ENCODE measurements around the gene PCYT2. TPM values are rescaled to one million over a fixed set of nuclear protein-coding genes. Genes with fewer than 3 reads are reported as not detected.

Gene PCYT2
- total RNA-seq, 6 experiments from 2014 or later: 63.5 to 103 (median 89.3) TPM

DNA sequence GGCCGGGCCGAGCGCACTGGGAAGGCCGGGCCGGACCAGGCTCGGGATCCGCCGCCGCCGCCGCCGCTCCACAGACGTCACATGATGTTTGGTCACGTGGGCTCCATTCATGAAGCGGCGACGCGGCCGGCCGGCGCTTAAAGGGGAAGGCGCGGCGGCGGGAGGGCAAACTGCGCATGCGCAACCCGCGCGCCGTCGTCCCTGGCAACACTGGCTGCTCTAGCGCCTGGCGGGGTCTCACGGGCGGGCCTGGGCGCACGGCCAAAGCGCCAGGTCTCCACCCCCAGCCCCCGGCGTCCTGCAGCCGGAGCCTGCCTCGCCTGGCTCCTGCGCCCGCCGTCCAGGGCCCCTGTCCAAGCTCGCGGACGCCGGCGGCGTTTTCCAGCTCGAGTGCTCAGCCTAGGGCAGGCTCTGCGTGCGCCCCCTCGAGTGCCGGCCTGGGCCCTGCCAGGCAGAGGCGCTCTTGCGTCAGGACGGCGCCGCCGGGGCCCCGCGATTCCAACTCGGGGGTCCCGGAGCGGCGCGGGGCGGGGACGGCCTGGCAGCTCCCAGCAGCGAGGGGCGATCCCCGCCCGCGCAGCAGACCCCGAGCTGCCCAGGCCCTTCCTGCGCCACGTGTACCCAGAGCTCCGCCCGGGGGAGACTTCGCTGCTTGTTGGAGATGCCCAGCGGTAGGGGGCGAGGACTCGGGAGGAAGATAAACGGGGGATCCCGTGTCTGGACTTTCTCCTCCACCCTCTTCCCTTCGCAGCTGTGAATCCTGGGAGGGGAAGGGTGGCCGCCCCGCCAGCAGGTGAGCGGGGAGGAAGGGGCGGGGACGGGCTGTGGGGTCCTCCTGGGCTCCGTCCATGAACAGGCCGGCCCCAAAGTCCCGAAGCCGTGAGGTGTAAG lies 16.7 kb upstream of the PCYT2 start, which contains the start of gene MAFG:
Gene MAFG (minus strand): TSS at position 83 of the 891 bp plus-strand sequence. CDS start 4,550 bp downstream, outside the sequence.
- whole genome bisulfite sequencing (ENCODE audit: insufficient coverage, low coverage, low lambda C conversion rate, missing lambda C conversion rate): 2% methylated on average over 9 of the region's 98 CpGs
- DNase-seq (peak; percentile 92 to 93 (median 93)), ATAC-seq (peak; percentile 15 to 53 (median 32))
- no peaks in the 10 kb centered on the region for H3K9me3 ChIP-seq
- peak within 1 kb of the TSS; percentile 69 to 96 (median 86) for H3K4me3 ChIP-seq
- TF ChIP-seq, protein P1, sequence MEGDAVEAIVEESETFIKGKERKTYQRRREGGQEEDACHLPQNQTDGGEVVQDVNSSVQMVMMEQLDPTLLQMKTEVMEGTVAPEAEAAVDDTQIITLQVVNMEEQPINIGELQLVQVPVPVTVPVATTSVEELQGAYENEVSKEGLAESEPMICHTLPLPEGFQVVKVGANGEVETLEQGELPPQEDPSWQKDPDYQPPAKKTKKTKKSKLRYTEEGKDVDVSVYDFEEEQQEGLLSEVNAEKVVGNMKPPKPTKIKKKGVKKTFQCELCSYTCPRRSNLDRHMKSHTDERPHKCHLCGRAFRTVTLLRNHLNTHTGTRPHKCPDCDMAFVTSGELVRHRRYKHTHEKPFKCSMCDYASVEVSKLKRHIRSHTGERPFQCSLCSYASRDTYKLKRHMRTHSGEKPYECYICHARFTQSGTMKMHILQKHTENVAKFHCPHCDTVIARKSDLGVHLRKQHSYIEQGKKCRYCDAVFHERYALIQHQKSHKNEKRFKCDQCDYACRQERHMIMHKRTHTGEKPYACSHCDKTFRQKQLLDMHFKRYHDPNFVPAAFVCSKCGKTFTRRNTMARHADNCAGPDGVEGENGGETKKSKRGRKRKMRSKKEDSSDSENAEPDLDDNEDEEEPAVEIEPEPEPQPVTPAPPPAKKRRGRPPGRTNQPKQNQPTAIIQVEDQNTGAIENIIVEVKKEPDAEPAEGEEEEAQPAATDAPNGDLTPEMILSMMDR (IDR thresholded peaks at IDR 0.05): peak in 3 of 4 donors; percentile 9 to 19 (median 15)
- TF ChIP-seq POLR2A (IDR thresholded peaks at IDR 0.05): peak; percentile 67
- H3K27ac ChIP-seq: peak within 1 kb of the TSS; percentile 84 to 97 (median 97)
- no peaks in the 10 kb centered on the region for H3K27me3 ChIP-seq
- intact Hi-C loops (cut with DNase I): no loop called here
- H3K4me1 ChIP-seq: peaks cover 0 to 37% (median 16%) of the 10 kb centered on the region in 4 donors
- H3K36me3 ChIP-seq: no peaks in the 10 kb centered on the region

DNA sequence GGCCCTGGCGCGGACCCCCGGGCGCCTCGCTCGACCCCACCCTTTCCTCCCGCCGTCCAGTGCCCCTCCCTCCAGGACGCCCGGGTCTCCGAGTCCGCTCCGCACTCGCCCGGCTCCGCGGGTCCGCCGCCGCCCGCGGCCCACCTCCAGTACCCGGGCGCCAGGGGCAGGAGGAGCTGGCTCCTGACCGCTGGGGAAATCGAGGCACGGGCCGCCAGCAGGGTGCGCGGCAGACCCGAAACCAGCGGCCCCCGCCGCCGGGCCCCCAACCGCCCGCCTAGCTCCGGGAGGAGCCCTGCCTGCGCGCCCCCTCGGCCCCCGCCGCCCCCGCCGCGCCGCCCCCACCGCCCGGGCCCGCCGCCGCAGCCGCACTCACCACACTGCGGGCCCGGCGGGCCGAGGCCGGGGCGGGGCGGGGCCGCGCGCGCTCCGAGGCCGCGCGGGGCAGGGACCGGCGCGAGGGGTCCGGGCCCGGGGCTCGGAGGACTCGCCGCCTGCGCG lies 16.0 kb upstream of the PCYT2 start:
- H3K4me3 ChIP-seq: peak overlapping the region; percentile 69 to 96 (median 86)
- ATAC-seq (no peak), DNase-seq (no peak)
- H3K27me3 ChIP-seq: no peaks in the 10 kb centered on the region
- intact Hi-C loops (cut with DNase I): no loop called here
- no peaks in the 10 kb centered on the region for H3K9me3 ChIP-seq
- H3K36me3 ChIP-seq: peaks cover 0 to 5% (median 2%) of the 10 kb centered on the region in 4 donors
- WGBS (ENCODE audit: insufficient coverage, low coverage, low lambda C conversion rate, missing lambda C conversion rate): 0% methylated on average over 6 of the region's 78 CpGs
- H3K27ac ChIP-seq: peak overlapping the region; percentile 84 to 97 (median 97)
- peaks cover 0 to 44% (median 22%) of the 10 kb centered on the region in 4 donors for H3K4me1 ChIP-seq
- TF ChIP-seq, protein P1 (IDR thresholded peaks at IDR 0.05): no peak
- no peak for TF ChIP-seq POLR2A (IDR thresholded peaks at IDR 0.05)

DNA sequence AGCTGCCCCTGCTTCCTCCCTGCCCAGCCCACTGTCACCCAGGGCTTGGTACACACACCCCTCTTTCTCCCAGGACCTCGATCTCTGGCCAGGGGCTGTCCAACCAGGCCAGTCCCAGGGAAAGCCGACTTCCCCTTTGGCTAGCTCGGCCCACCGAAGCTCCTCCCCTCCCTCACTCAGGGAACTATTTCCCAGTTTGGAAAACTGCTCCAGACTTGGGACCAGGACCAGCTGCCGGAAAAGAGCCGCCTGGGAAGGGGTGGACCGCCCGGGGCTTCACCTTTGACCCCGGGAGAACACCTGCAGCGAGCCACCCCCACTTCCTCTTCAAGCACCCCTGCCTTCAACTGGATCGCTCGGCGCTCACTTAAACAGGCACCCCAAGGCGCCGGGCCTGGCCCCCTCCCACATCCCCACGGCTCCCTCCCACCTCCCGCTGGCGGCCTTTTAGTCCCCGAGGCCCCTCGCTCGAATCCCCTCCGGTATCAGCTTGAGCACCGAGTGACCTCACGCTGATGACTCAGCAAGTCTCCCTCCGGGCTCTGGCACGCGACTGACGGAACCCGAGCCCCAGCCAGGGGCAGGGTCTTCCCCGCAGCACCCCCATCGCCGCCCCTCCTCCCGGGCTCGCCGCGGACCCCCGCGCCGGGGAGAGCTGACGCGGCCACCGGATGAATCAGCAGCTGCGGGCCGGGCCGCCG lies 15.4 kb upstream of the PCYT2 start:
- intact Hi-C loops (cut with DNase I): no loop called here

More for the DNA sequence above, 15.4 kb upstream of the PCYT2 start:
- Histone ChIP-seq H3K36me3 (peaks cover 0 to 10% (median 4%) of the 10 kb centered on the region in 4 donors), H3K4me1 (peaks cover 0 to 50% (median 27%) of the 10 kb centered on the region in 4 donors), H3K4me3 (peak overlapping the region; percentile 69 to 96 (median 86)), H3K27ac (peak overlapping the region; percentile 84 to 97 (median 97)), H3K27me3 (no peaks in the 10 kb centered on the region), H3K9me3 (no peaks in the 10 kb centered on the region)
- peak; percentile 64 to 71 (median 68) for ATAC-seq
- 0% methylated on average over 14 of the region's 46 CpGs for WGBS (ENCODE audit: insufficient coverage, low coverage, low lambda C conversion rate, missing lambda C conversion rate)
- DNase-seq: peak; percentile 89 to 92 (median 92)
- TF ChIP-seq, protein P1 (IDR thresholded peaks at IDR 0.05): no peak
- TF ChIP-seq POLR2A (IDR thresholded peaks at IDR 0.05): peak; percentile 73

Measured in right lobe of liver (tissue), 6 donors.